GM18868 (cell line): ENCODE data around the gene NUP210.

ENCODE experiments used
- ATAC-seq: cut with Tn5 transposase; IDR thresholded peaks from one replicate; pipeline ENCODE4 v1.9.1; 2021; ENCODE audit warnings: mild to moderate bottlenecking, moderate library complexity; ENCODE audit not compliant: unreplicated experiment

NUP210 gene

GRCh38 chr3:13277860-13278531 is 142.1 kb downstream of the NUP210 start:
- ATAC-seq, result no peak

DNA sequence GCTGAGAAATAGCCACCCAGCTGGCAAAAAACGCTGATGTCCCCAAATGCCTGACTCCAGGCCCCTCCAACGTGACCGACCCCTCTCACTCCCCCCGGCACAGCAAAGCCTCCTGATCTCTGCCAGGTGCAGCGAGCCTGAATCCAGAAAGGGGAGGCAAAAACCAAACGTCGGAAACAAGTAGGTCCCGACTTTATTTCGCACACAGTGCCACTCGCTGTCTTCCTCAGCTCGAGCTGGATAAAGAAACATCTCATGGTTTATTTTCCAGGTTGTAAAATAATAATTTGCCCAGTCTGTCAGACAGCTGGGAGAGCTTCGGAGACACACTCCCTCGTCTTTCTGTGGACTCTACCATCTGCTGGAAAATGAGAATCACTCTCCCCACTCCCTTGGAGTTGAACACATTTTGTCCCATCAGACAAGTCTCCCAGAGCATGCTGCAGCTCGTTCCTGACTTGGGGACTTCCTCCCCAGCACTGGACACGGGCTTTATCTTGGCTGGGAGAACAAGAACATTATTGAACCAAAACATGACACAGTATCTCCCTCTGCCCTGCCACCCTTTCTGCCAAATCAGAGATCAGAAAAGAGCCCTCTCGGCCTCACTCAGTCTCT is 142.8 kb downstream of the NUP210 start:
- ATAC-seq, result no peak

DNA sequence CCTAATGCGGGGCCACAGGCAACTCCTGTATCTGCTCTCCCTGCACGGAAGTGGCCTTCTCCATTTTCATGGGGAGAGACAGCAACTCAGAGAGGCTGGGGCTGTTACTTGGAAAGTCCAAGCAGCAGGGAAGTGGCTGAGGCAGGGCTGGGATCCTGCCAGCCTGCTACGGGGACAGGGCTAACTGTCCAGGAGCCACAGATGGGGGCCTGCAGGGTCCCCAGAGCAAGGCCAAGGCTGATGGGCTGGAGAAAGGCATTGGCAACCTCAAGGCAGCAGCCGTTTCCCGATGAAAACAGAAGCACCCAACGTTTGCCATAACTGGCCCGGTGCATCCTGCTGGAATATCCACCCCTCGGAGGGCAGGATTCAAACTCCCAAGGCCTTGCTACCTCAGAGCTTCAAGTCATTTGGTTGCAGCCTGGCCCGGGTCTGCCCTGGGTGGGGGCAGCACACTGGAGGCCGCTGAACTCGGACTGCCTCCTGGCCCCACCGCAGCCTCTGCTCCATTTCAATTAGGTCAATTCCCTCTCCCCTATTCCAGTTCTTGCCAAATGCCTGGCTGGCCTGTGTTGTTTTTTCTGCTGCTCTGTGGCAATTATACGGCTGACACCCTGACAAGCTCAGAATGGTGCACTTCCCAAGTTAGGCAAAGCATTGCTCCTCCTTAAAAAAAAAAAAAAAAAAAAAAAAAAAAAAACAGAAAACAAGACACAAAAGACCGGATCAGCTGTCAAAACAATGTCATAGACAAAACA is 143.5 kb downstream of the NUP210 start:
- no peak for ATAC-seq

DNA sequence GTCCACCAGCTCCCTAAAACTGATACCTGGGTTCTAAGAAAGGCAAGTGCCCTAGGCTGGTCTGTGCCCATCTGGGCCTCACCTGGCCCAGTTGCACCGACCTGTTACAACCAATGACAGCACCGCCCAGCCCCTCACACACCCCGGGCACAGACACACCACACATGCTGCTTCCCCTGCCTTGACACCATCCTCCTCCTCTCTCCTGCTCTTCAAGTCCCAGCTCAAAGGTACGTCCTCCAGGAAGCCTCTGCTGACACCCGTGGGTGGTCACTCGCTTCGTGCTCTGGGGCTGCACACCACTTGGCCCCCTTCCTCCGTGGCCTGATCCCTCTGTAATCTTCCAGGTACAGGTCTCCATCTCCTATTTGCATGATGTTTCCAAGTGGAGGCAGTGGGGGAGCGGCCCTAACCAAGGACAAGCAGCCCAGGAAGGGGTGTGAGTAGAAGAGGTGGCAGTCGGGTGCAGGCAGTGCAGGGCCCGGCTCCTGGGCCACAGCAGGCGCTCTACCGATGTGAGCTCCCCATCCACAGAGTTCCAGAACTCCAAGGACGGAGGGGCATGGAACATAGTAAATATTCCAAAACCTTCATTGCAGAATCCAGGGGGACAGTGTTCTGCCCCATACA is 144.6 kb downstream of the NUP210 start:
- no peak for ATAC-seq

- ATAC-seq, result no peak
Measured at GRCh38 chr3:13274551-13275332, 145.4 kb downstream of the NUP210 start.

DNA sequence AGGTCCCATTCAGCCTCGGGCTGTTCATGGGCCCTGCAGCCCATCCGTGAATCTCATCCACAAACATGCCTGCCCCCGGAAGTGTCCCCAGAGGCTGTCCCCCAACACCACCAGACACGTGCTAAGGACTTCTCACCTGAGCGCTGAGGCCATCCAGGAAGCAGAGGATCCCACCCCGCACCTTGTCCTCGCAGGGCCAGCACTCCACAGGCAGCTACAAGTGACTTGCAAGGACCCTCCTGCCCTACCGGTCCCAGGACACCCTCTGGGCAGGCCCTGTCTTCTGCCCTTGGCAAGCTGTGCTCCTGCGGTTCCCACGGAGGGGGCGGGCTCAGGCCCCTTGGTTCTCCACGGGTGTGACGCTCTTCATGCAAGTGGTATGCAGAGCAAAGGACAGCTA is 146.0 kb downstream of the NUP210 start:
- no peak for ATAC-seq

DNA sequence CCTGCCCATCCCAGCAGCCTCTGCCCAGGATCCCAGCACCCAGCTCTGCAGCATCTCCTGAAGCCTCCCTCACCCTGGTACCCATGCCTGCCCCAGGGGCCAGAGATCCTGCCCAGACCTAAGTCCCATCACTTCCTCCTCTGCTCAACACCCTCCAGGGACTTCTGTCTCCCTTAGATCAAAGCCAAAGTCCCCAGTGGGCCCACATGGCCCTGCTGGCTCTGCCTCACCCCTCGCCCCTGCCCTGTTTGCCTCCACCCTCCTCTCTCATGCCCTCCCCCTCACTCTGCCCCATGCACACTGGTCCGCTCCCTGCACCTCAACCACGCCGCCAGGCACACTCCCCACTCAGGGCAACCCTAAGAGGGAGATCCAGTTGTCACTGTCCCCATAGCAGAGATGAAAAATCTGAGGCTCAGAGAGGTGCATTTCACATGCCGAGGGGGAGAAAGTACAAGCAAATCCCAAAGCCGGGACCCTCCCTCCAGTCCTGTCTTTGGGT is 146.5 kb downstream of the NUP210 start:
- no peak for ATAC-seq

GRCh38 chr3:13272831-13273603 is 147.1 kb downstream of the NUP210 start:
- ATAC-seq, result no peak

DNA sequence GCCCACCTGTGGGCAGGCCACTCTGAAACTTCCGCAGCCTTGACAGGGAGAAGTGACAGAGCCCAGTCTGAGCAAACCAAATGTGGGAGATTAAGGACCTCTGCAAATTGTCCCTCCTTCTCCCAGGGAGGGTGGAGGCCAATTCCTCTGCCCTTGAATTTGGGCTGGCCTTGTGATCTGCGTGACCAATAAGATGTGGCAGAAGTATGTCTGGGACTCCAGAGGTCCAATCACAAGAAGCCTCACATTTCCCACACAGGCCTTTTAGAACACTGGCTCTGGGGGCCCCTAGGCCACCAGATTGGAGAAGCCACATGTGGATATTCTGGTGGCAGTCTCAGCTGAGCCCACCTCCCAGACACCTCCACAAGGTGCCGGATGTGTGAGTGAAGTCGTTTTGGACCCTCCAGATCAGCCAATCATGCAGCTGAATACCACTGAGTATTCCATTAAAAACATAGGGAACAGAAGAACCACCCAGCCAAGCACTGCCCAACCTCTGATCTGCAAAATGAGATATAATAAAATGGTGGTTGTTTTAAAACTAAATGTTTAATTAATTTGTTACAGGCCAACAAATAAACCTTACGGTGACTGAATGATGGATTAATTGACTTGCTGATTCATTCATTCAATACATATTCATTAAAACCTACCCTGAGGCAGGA is 150.3 kb downstream of the NUP210 start:
- no peak for ATAC-seq

DNA sequence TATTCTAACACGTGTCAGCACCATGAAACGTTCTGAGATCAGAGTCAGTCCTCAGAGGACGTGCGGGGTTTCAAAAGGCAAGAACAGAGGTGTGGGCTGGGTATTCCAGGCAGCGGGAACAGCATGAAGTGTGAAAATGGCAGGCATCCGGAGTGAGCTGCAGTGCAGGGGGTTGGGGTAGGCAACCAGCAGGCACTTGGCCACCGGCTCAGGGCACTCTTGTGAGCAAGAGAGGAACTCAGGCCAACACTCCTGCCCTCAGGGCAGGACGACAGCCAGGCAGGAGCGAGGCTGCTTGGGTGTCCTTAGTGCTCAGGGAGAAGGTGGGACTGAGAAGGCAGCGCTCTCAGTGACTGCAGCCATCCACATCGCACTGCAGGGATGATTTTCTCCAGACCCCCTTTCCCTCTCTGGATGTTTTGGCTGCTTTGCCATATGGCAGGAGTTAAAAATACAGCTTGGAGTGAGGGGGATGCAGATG is 151.1 kb downstream of the NUP210 start:
- no peak for ATAC-seq

DNA sequence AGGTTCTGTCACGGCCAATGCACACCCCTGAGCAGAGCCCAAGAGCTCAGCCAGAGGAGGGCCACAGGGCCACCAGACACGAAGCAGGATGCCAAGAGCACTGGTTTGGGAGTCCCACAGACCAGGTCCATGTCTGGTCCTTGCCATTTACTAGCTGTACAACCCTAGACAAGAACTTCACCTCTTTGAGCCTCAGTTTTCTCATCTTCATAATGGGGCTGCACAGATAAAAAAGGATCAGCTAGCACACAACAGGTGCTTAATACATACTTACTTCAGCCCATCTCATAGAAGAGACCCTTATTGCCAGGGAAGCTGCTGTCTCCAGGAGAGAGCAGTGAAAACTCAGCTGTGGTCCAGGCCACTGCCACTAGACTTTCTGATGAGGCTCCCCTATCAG is 152.0 kb downstream of the NUP210 start:
- ATAC-seq, result no peak

GRCh38 chr3:13266651-13267362 is 153.3 kb downstream of the NUP210 start:
- no peak for ATAC-seq
